H9 (cell line): ENCODE results near the gene CLMP. TPM values are rescaled to one million over a fixed set of nuclear protein-coding genes. Genes with fewer than 3 reads are reported as not detected.

ENCODE experiments used
- DNase-seq: peaks from one replicate; pipeline ENCODE4 v3.0.0-alpha.2; 2017
- H2AFZ ChIP-seq: one replicate; pipeline ENCODE4 v1.6.1; 2013; ENCODE audit warnings: mild to moderate bottlenecking, low read length, control low read depth, moderate library complexity
- H2AK5ac ChIP-seq: 2 replicates; pipeline ENCODE4 v1.6.1; 2013; ENCODE audit warnings: low read length, control low read depth, mixed read lengths; ENCODE audit not compliant: insufficient read length
- H2BK120ac ChIP-seq: one replicate; pipeline ENCODE4 v1.6.1; 2013; ENCODE audit warnings: low read depth, mild to moderate bottlenecking, low read length, control low read depth, inconsistent platforms; ENCODE audit not compliant: poor library complexity, severe bottlenecking
- H2BK12ac ChIP-seq: 2 replicates; pipeline ENCODE4 v1.6.1; 2013; ENCODE audit warnings: low read length, control low read depth, mixed read lengths, low read depth; ENCODE audit not compliant: insufficient read length
- H2BK15ac ChIP-seq: 2 replicates; pipeline ENCODE4 v1.6.1; 2013; ENCODE audit warnings: low read depth, low read length, control low read depth
- H2BK20ac ChIP-seq: one replicate; pipeline ENCODE4 v1.6.1; 2013; ENCODE audit warnings: low read depth, mild to moderate bottlenecking, low read length, control low read depth, inconsistent platforms; ENCODE audit not compliant: poor library complexity, severe bottlenecking
- H2BK5ac ChIP-seq: 2 replicates; pipeline ENCODE4 v1.6.1; 2013; ENCODE audit warnings: low read length, control low read depth, mixed read lengths; ENCODE audit not compliant: insufficient read length
- H3K14ac ChIP-seq: 2 replicates; pipeline ENCODE4 v1.6.1; 2013; ENCODE audit warnings: low read length, control low read depth; ENCODE audit not compliant: insufficient read depth
- H3K18ac ChIP-seq: 2 replicates; pipeline ENCODE4 v1.6.1; 2013; ENCODE audit warnings: low read depth, mild to moderate bottlenecking, mixed read lengths, low read length, control low read depth; ENCODE audit not compliant: insufficient read length
- H3K23ac ChIP-seq: 2 replicates; pipeline ENCODE4 v1.6.1; 2013; ENCODE audit warnings: low read length, control low read depth, mixed read lengths, low read depth; ENCODE audit not compliant: insufficient read length
- H3K23me2 ChIP-seq: 2 replicates; pipeline ENCODE4 v1.6.1; 2013; ENCODE audit warnings: low read depth, mild to moderate bottlenecking, mixed read lengths, low read length, control low read depth; ENCODE audit not compliant: insufficient read length, poor library complexity, severe bottlenecking
- H3K27ac ChIP-seq: 2 replicates; pipeline ENCODE4 v1.5.1; 2013; ENCODE audit warnings: low read length, control low read depth, mixed read lengths, low read depth; ENCODE audit not compliant: insufficient read length
- H3K27me3 ChIP-seq: 2 replicates; pipeline ENCODE4 v1.6.1; 2013; ENCODE audit warnings: low read length, control low read depth, inconsistent platforms; ENCODE audit not compliant: insufficient read depth
- H3K4ac ChIP-seq: 2 replicates; pipeline ENCODE4 v1.6.1; 2013; ENCODE audit warnings: low read depth, mild to moderate bottlenecking, control low read depth, inconsistent platforms, low read length, moderate library complexity
- H3K4me1 ChIP-seq: 2 replicates; pipeline ENCODE4 v1.6.1; 2013; ENCODE audit warnings: low read length, control low read depth, inconsistent platforms; ENCODE audit not compliant: insufficient read depth
- H3K4me2 ChIP-seq: 2 replicates; pipeline ENCODE4 v1.6.1; 2013; ENCODE audit warnings: low read length, control low read depth, mixed read lengths; ENCODE audit not compliant: insufficient read length, insufficient read depth
- H3K56ac ChIP-seq: 2 replicates; pipeline ENCODE4 v1.6.1; 2013; ENCODE audit warnings: low read depth, mild to moderate bottlenecking, mixed read lengths, low read length, control low read depth; ENCODE audit not compliant: insufficient read length
- H3K79me1 ChIP-seq: 2 replicates; pipeline ENCODE4 v1.6.1; 2013; ENCODE audit warnings: low read depth, mild to moderate bottlenecking, moderate library complexity, low read length, control low read depth, inconsistent platforms; ENCODE audit not compliant: insufficient read depth, poor library complexity, severe bottlenecking
- H3K79me2 ChIP-seq: 2 replicates; pipeline ENCODE4 v1.6.1; 2013; ENCODE audit warnings: low read length, control low read depth, inconsistent platforms; ENCODE audit not compliant: insufficient read depth
- H3K9ac ChIP-seq: 2 replicates; pipeline ENCODE4 v1.6.1; 2013; ENCODE audit warnings: low read length, control low read depth, mixed read lengths; ENCODE audit not compliant: insufficient read length; ENCODE audit errors: extremely low read depth
- H3K9me3 ChIP-seq: one replicate; pipeline ENCODE4 v1.6.1; 2013; ENCODE audit warnings: low read depth, low read length, inconsistent platforms; ENCODE audit not compliant: control insufficient read depth
- H3T11ph ChIP-seq: one replicate; pipeline ENCODE4 v1.6.1; 2013; ENCODE audit warnings: mild to moderate bottlenecking, low read length, control low read depth, inconsistent platforms
- H4K20me1 ChIP-seq: one replicate; pipeline ENCODE4 v1.6.1; 2013; ENCODE audit not compliant: control insufficient read depth, insufficient read length, insufficient read depth
- H4K5ac ChIP-seq: 2 replicates; pipeline ENCODE4 v1.6.1; 2013; ENCODE audit warnings: low read depth, mild to moderate bottlenecking, mixed read lengths, low read length, control low read depth; ENCODE audit not compliant: insufficient read length
- H4K8ac ChIP-seq: replicated peaks from 2 replicates; pipeline ENCODE4 v1.6.1; 2013; ENCODE audit warnings: low read length, control low read depth, mixed read lengths, low read depth; ENCODE audit not compliant: insufficient read length
- H4K91ac ChIP-seq: 2 replicates; pipeline ENCODE4 v1.6.1; 2013; ENCODE audit warnings: low read depth, mild to moderate bottlenecking, moderate library complexity, mixed read lengths, low read length, control low read depth; ENCODE audit not compliant: insufficient read length
- H3K27ac Mint-ChIP-seq, 3 experiments: 2 replicates in 2 of 3; 3 replicates in 1 of 3; pipeline ENCODE4 v1.8.0; 2020 to 2021; ENCODE audit warnings: mixed read lengths in 3 of 3, mild to moderate bottlenecking in 1 of 3, moderate library complexity in 1 of 3
- H3K27me3 Mint-ChIP-seq: 2 replicates; pipeline ENCODE4 v1.8.0; 2021; ENCODE audit warnings: low read depth, mild to moderate bottlenecking, moderate library complexity, mixed read lengths
- H3K36me3 Mint-ChIP-seq, 3 experiments: 2 replicates in 2 of 3; 3 replicates in 1 of 3; pipeline ENCODE4 v1.8.0; 2020 to 2021; ENCODE audit warnings: low read depth in 3 of 3, mixed read lengths in 3 of 3; ENCODE audit not compliant: insufficient read depth in 1 of 3
- H3K4me1 Mint-ChIP-seq, 2 experiments: 2 replicates each; pipeline ENCODE4 v1.8.0; 2020; ENCODE audit warnings: mixed read lengths in 2 of 2
- H3K4me3 Mint-ChIP-seq, 2 experiments: 2 replicates in 1 of 2; 3 replicates in 1 of 2; pipeline ENCODE4 v1.8.0; 2020 to 2021; ENCODE audit warnings: mild to moderate bottlenecking in 2 of 2, mixed read lengths in 2 of 2, moderate library complexity in 1 of 2
- H3K9me3 Mint-ChIP-seq, 2 experiments: 2 replicates in 1 of 2; 3 replicates in 1 of 2; pipeline ENCODE4 v1.8.0; 2020; ENCODE audit warnings: mild to moderate bottlenecking in 2 of 2, mixed read lengths in 2 of 2, moderate library complexity in 1 of 2
- WGBS: extraction: QIAGEN DNeasy Blood & Tissue Kit; methylation state at CpG from one replicate; pipeline ENCODE4 v1.1.7; 2013; ENCODE audit warnings: missing lambda C conversion rate, low lambda C conversion rate, mixed read lengths; ENCODE audit not compliant: insufficient read length; ENCODE audit errors: extremely low coverage; 5-methylcytosine and 5-hydroxymethylcytosine counted together
- total RNA-seq: library from RNA; stranded (reverse); gene quantifications from 2 replicates; pipeline ENCODE4 v1.2.1, GENCODE V29; 2021
- TF ChIP-seq, protein P1 (sequence below): fragments of 200-600 bp; sonication (generic); conservative IDR thresholded peaks from 3 replicates; pipeline ENCODE4 v1.8.0; 2021; ENCODE audit warnings: antibody characterized with exemption, mild to moderate bottlenecking

CLMP gene
- total RNA-seq, 1 experiment from 2014 or later, result 13.8 TPM

DNA sequence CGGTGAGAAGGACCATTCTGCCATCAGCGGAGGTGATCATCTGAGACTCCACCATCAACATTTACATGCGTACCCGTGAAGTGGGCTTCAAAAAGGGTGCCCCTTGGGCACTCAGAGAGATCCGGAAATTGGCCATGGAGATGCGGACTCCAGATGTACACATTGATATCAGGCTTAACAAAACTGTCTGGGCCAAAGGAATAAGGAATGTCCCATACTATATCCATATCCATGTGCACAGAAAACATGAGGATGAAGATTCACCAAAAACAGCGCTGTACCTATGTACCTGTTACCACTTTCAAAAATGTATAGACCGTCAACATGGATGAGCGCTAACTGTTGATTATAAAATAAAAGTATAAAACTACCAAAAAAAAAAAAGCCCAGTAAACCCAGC, 143.9 kb downstream of the CLMP start:
- DNase-seq, result no peak
- Histone ChIP-seq H4K8ac (no peak overlapping the region), H3K9ac (no peak overlapping the region), H3K4me2 (no peak overlapping the region), H3K4me1 (no peaks in the 10 kb centered on the region), H2BK15ac (no peak overlapping the region), H3K27me3 (no peaks in the 10 kb centered on the region; the same call in 1 of the 2 replicates), H2AK5ac (no peak overlapping the region), H3K14ac (no peak overlapping the region), H3K23me2 (no peaks in the 10 kb centered on the region), H3T11ph (no peak overlapping the region), H3K56ac (no peak overlapping the region), H4K91ac (no peak overlapping the region), H3K4ac (no peak overlapping the region), H2BK12ac (no peak overlapping the region), H2AFZ (no peak overlapping the region), H2BK120ac (no peak overlapping the region), H4K20me1 (no peaks in the 10 kb centered on the region), H4K5ac (no peak overlapping the region), H2BK20ac (no peak overlapping the region), H3K23ac (no peak overlapping the region), H3K9me3 (no peaks in the 10 kb centered on the region), H3K79me1 (no peaks in the 10 kb centered on the region), H2BK5ac (no peak overlapping the region), H3K27ac (no peak overlapping the region), H3K79me2 (no peaks in the 10 kb centered on the region), H3K18ac (no peak overlapping the region)
- Mint-ChIP-seq H3K4me3 (no peak overlapping the region), H3K27ac (no peak overlapping the region), H3K9me3 (no peaks in the 10 kb centered on the region), H3K27me3 (no peaks in the 10 kb centered on the region), H3K4me1 (peaks cover 3 to 4% of the 10 kb centered on the region in 2 experiments; a peak in 2 of 4 replicates), H3K36me3 (peaks cover 0 to 18% (median 7%) of the 10 kb centered on the region in 3 experiments; a peak in 4 of 7 replicates)
- TF ChIP-seq, protein P1, sequence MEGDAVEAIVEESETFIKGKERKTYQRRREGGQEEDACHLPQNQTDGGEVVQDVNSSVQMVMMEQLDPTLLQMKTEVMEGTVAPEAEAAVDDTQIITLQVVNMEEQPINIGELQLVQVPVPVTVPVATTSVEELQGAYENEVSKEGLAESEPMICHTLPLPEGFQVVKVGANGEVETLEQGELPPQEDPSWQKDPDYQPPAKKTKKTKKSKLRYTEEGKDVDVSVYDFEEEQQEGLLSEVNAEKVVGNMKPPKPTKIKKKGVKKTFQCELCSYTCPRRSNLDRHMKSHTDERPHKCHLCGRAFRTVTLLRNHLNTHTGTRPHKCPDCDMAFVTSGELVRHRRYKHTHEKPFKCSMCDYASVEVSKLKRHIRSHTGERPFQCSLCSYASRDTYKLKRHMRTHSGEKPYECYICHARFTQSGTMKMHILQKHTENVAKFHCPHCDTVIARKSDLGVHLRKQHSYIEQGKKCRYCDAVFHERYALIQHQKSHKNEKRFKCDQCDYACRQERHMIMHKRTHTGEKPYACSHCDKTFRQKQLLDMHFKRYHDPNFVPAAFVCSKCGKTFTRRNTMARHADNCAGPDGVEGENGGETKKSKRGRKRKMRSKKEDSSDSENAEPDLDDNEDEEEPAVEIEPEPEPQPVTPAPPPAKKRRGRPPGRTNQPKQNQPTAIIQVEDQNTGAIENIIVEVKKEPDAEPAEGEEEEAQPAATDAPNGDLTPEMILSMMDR, result no peak
- WGBS, result no CpG with 5 or more reads among the region's 9 CpGs
